H1 (cell line): ENCODE data around the gene CARD18. TPM values are rescaled to one million over a fixed set of nuclear protein-coding genes. Genes with fewer than 3 reads are reported as not detected.

ENCODE experiments used
- CTCF ChIA-PET: fragments of 300-600 bp; sonication (Branson Sonifier 250); formaldehyde crosslinking; loops from one replicate; lab custom pipeline; 2021; ENCODE audit not compliant: partially characterized antibody; lab: Charles Lee
- POLR2A ChIA-PET: fragments of 300-600 bp; sonication (Branson Sonifier 250); formaldehyde crosslinking; loops from one replicate; lab custom pipeline; 2021; ENCODE audit warnings: inconsistent platforms; ENCODE audit not compliant: partially characterized antibody; lab: Charles Lee
- DNase-seq, 2 experiments: peaks; one replicate each; pipeline versions ENCODE4 v3.0.0 to v3.0.0-alpha.2; 2010 to 2022; ENCODE audit warnings: low spot score in 2 of 2, low read depth in 1 of 2, mixed read lengths in 1 of 2
- FAIRE-seq: peaks from 2 replicates; lab custom pipeline; 2011; peaks lifted over from hg19 to GRCh38; lab: Jason Lieb, UNC
- H2AFZ ChIP-seq: 2 replicates; pipeline ENCODE4 v1.8.1; 2012; ENCODE audit warnings: low read length, inconsistent platforms
- H2AK5ac ChIP-seq: 2 replicates; pipeline ENCODE4 v1.6.1; 2013; ENCODE audit warnings: low read depth, low read length
- H2BK120ac ChIP-seq: replicated peaks from 2 replicates; pipeline ENCODE3; 2013; ENCODE audit warnings: low read depth, low read length, inconsistent platforms
- H2BK12ac ChIP-seq: 2 replicates; pipeline ENCODE4 v1.6.1; 2013; ENCODE audit warnings: low read depth, low read length
- H2BK15ac ChIP-seq: 2 replicates; pipeline ENCODE4 v1.6.1; 2013; ENCODE audit warnings: low read length
- H2BK20ac ChIP-seq: 2 replicates; pipeline ENCODE4 v1.6.1; 2013; ENCODE audit warnings: low read length
- H2BK5ac ChIP-seq: 2 replicates; pipeline ENCODE4 v1.6.1; 2013; ENCODE audit warnings: low read depth, low read length
- H3K14ac ChIP-seq: 2 replicates; pipeline ENCODE4 v1.6.1; 2013; ENCODE audit warnings: inconsistent platforms; ENCODE audit not compliant: insufficient read length
- H3K18ac ChIP-seq: 2 replicates; pipeline ENCODE4 v1.6.1; 2013; ENCODE audit warnings: low read length; ENCODE audit errors: extremely low read depth
- H3K23ac ChIP-seq: 2 replicates; pipeline ENCODE4 v1.6.1; 2013; ENCODE audit warnings: inconsistent platforms; ENCODE audit not compliant: insufficient read length
- H3K23me2 ChIP-seq: 2 replicates; pipeline ENCODE4 v1.6.1; 2013; ENCODE audit warnings: low read depth, low read length
- H3K27ac ChIP-seq: 2 replicates; pipeline ENCODE4 v1.6.1; 2011; ENCODE audit warnings: low read depth, low read length, inconsistent platforms
- H3K27me3 ChIP-seq, 4 experiments: replicated peaks in 1 of 4; 1 replicate in 1 of 4; 2 replicates in 3 of 4; pipeline versions ENCODE4 v1.6.1 to v1.8.1; 2011 to 2013; ENCODE audit warnings: low read length in 3 of 4, mild to moderate bottlenecking in 3 of 4, inconsistent platforms in 2 of 4, mixed read lengths in 2 of 4, moderate library complexity in 1 of 4; ENCODE audit not compliant: control insufficient read depth in 3 of 4, insufficient read depth in 3 of 4; ENCODE audit errors: extremely low read depth in 1 of 4
- H3K36me3 ChIP-seq, 4 experiments: 2 replicates each; pipeline versions ENCODE4 v1.6.1 to v1.8.1; 2011 to 2013; ENCODE audit warnings: mild to moderate bottlenecking in 4 of 4, low read length in 3 of 4, moderate library complexity in 2 of 4, control low read depth in 1 of 4, inconsistent platforms in 1 of 4; ENCODE audit not compliant: insufficient read depth in 4 of 4, control insufficient read depth in 2 of 4
- H3K4ac ChIP-seq: replicated peaks from 2 replicates; pipeline ENCODE3; 2013; ENCODE audit warnings: low read length, low read depth, mixed read lengths, inconsistent platforms; ENCODE audit not compliant: insufficient read length
- H3K4me1 ChIP-seq, 4 experiments: replicated peaks in 1 of 4; 1 replicate in 1 of 4; 2 replicates in 3 of 4; pipeline versions ENCODE4 v1.6.1 to v1.8.1; 2011 to 2013; ENCODE audit warnings: low read length in 3 of 4, inconsistent platforms in 2 of 4, mixed read lengths in 1 of 4; ENCODE audit not compliant: insufficient read depth in 4 of 4, control insufficient read depth in 3 of 4
- H3K4me2 ChIP-seq, 2 experiments: 2 replicates each; pipeline versions ENCODE4 v1.6.1 to v1.8.1; 2011 to 2013; ENCODE audit warnings: low read depth in 2 of 2, low read length in 2 of 2, control low read depth in 1 of 2, inconsistent platforms in 1 of 2, mild to moderate bottlenecking in 1 of 2; ENCODE audit not compliant: insufficient read depth in 1 of 2
- H3K4me3 ChIP-seq, 4 experiments: fragments of 200-600, 300-600 bp in 1 of 4; sonication (generic), shearing (Covaris generic), sonication (Bioruptor Twin) in 1 of 4; 2 replicates each; pipeline versions ENCODE4 v1.5.1 to v1.8.1; 2011 to 2016; ENCODE audit warnings: low read length in 4 of 4, low read depth in 3 of 4, control low read depth in 2 of 4, inconsistent platforms in 2 of 4, mild to moderate bottlenecking in 2 of 4, mixed read lengths in 1 of 4, moderate library complexity in 1 of 4; ENCODE audit not compliant: insufficient read depth in 2 of 4; ENCODE audit errors: extremely low read depth in 1 of 4
- H3K56ac ChIP-seq: replicated peaks from 2 replicates; pipeline ENCODE3; 2013; ENCODE audit warnings: low read depth, mild to moderate bottlenecking, mixed read lengths, low read length, inconsistent platforms; ENCODE audit not compliant: insufficient read length
- H3K79me1 ChIP-seq: 2 replicates; pipeline ENCODE4 v1.6.1; 2013; ENCODE audit warnings: low read depth, low read length, control low read depth
- H3K79me2 ChIP-seq, 2 experiments: 2 replicates each; pipeline versions ENCODE4 v1.6.1 to v1.8.1; 2012 to 2013; ENCODE audit warnings: low read length in 2 of 2, mild to moderate bottlenecking in 2 of 2, inconsistent platforms in 1 of 2; ENCODE audit not compliant: insufficient read depth in 2 of 2, control insufficient read depth in 1 of 2
- H3K9ac ChIP-seq, 4 experiments: replicated peaks in 1 of 4; 1 replicate in 1 of 4; 2 replicates in 3 of 4; pipeline versions ENCODE4 v1.6.1 to v1.8.1; 2011 to 2013; ENCODE audit warnings: low read depth in 3 of 4, low read length in 3 of 4, control low read depth in 2 of 4, mild to moderate bottlenecking in 2 of 4, moderate library complexity in 2 of 4, inconsistent platforms in 1 of 4; ENCODE audit errors: extremely low read depth in 1 of 4
- H3K9me3 ChIP-seq, 2 experiments: 2 replicates each; pipeline versions ENCODE4 v1.6.1 to v1.8.1; 2012 to 2013; ENCODE audit warnings: mild to moderate bottlenecking in 2 of 2, moderate library complexity in 2 of 2, control low read depth in 1 of 2, inconsistent platforms in 1 of 2, low read depth in 1 of 2, low read length in 1 of 2, mixed read lengths in 1 of 2; ENCODE audit not compliant: insufficient read depth in 2 of 2
- H4K20me1 ChIP-seq, 2 experiments: replicated peaks in 1 of 2; 2 replicates each; pipeline versions ENCODE3 to v1.8.1; 2011 to 2013; ENCODE audit warnings: inconsistent platforms in 2 of 2, low read length in 2 of 2, mild to moderate bottlenecking in 1 of 2; ENCODE audit not compliant: insufficient read depth in 2 of 2, control insufficient read depth in 1 of 2
- H4K5ac ChIP-seq: 2 replicates; pipeline ENCODE4 v1.6.1; 2013; ENCODE audit warnings: low read length, low read depth, mixed read lengths, inconsistent platforms; ENCODE audit not compliant: insufficient read length
- H4K8ac ChIP-seq: 2 replicates; pipeline ENCODE4 v1.8.0; 2013; ENCODE audit warnings: mild to moderate bottlenecking, moderate library complexity, low read length, inconsistent platforms; ENCODE audit not compliant: insufficient read depth; ENCODE audit errors: extremely low read depth
- H4K91ac ChIP-seq: replicated peaks from 2 replicates; pipeline ENCODE3; 2013; ENCODE audit warnings: low read length, mixed read lengths, inconsistent platforms; ENCODE audit not compliant: insufficient read length
- ASH2L ChIP-seq: fragments of 200-600, 300-600 bp; sonication (generic); IDR thresholded peaks from one replicate; pipeline ENCODE4 v1.7.1; 2017; ENCODE audit warnings: low read length
- ATF3 ChIP-seq: IDR thresholded peaks from 2 replicates; pipeline ENCODE4 v1.6.1; 2011; ENCODE audit warnings: low read depth, mild to moderate bottlenecking, low read length; ENCODE audit not compliant: insufficient read depth
- CEBPB ChIP-seq: IDR thresholded peaks from 2 replicates; pipeline ENCODE4 v1.6.1; 2012; ENCODE audit warnings: low read depth, low read length
- CREB1 ChIP-seq: IDR thresholded peaks from 2 replicates; pipeline ENCODE4 v1.6.1; 2012; ENCODE audit warnings: inconsistent platforms
- EZH2 ChIP-seq: fragments of 200-600 bp; sonication (generic); IDR thresholded peaks from 2 replicates; pipeline ENCODE4 v1.7.1; 2012; ENCODE audit warnings: low read depth, mild to moderate bottlenecking, moderate library complexity, low read length, inconsistent platforms; ENCODE audit not compliant: severe bottlenecking
- HDAC2 ChIP-seq, 2 experiments: fragments of 300-600 bp in 1 of 2; sonication (generic) in 1 of 2; IDR thresholded peaks; 2 replicates each; pipeline ENCODE4 v1.6.1; 2011 to 2012; ENCODE audit warnings: low read depth in 2 of 2, low read length in 2 of 2, mild to moderate bottlenecking in 2 of 2, moderate library complexity in 2 of 2, borderline replicate concordance in 1 of 2, inconsistent platforms in 1 of 2
- JUND ChIP-seq: IDR thresholded peaks from 2 replicates; pipeline ENCODE4 v1.6.1; 2011; ENCODE audit warnings: mild to moderate bottlenecking, improper control_type of control experiment, low read length
- NRF1 ChIP-seq: IDR thresholded peaks from 2 replicates; pipeline ENCODE4 v1.6.1; 2011; ENCODE audit warnings: mild to moderate bottlenecking, low read depth, low read length, improper control_type of control experiment
- PHF8 ChIP-seq: fragments of 200-600 bp; sonication (generic); conservative IDR thresholded peaks from 2 replicates; pipeline ENCODE4 v1.7.1; 2012; ENCODE audit warnings: low read depth, mild to moderate bottlenecking, inconsistent platforms, low read length, moderate library complexity
- RBBP5 ChIP-seq: IDR thresholded peaks from 2 replicates; pipeline ENCODE4 v1.7.1; 2012; ENCODE audit warnings: low read depth, mild to moderate bottlenecking, inconsistent platforms, low read length, moderate library complexity, borderline replicate concordance
- RNF2 ChIP-seq: fragments of 200-900, 300-1000 bp; sonication (generic); IDR thresholded peaks from 2 replicates; pipeline ENCODE4 v1.7.1; 2016; ENCODE audit warnings: borderline replicate concordance, low read depth, mild to moderate bottlenecking, antibody characterized with exemption, low read length; ENCODE audit not compliant: poor library complexity, severe bottlenecking; ENCODE audit errors: missing control alignments
- SIRT6 ChIP-seq: IDR thresholded peaks from one replicate; pipeline ENCODE4 v1.7.1; 2012; ENCODE audit warnings: low read length, inconsistent platforms
- SP2 ChIP-seq: IDR thresholded peaks from 2 replicates; pipeline ENCODE4 v1.6.1; 2012; ENCODE audit warnings: mild to moderate bottlenecking, low read length, inconsistent platforms
- YY1 ChIP-seq: IDR thresholded peaks from 2 replicates; pipeline ENCODE4 v1.6.1; 2011; ENCODE audit warnings: low read depth, mild to moderate bottlenecking, low read length
- WGBS, 2 experiments: shearing (Covaris generic) in 1 of 2; methylation state at CpG; one replicate each; pipeline versions ENCODE4 v1.1.6 to v1.1.7; 2013 to 2015; ENCODE audit warnings: low lambda C conversion rate in 2 of 2, mixed read lengths in 2 of 2, inconsistent platforms in 1 of 2, low coverage in 1 of 2, missing lambda C conversion rate in 1 of 2; ENCODE audit not compliant: insufficient replicate concordance in 2 of 2, insufficient coverage in 1 of 2, insufficient read length in 1 of 2; ENCODE audit errors: extremely low coverage in 1 of 2, missing lambda C conversion rate in 1 of 2; 5-methylcytosine and 5-hydroxymethylcytosine counted together
- polyA plus RNA-seq, 7 experiments: library from polyadenylated mRNA; depleted of rRNA in 3 of 7; stranded (reverse) in 5 of 7; unstranded in 2 of 7; fragments of >200 nt in 5 of 7; fragments of 200-250 nt in 2 of 7; gene quantifications; 1 replicate in 5 of 7; 2 replicates in 1 of 7; 4 replicates in 1 of 7; pipeline versions ENCODE4 v1.2.1 to v1.2.3, GENCODE V29; 2011 to 2013; ENCODE audit warnings: missing spikeins in 2 of 7, mixed read lengths in 2 of 7
- total RNA-seq: library from RNA; stranded (reverse); fragmentation: NEBNext Ultra II Directional; extraction: Animal tissue kit (Norgen Biotek cat#: 25700); gene quantifications from 2 replicates; pipeline ENCODE4 v1.2.1, GENCODE V29; 2021

The CARD18 gene
- total and polyA plus RNA-seq, 2 of the 8 experiments (the other 6 are each of a cell fraction or from before 2014, with no cell fraction given) = not detected

DNA sequence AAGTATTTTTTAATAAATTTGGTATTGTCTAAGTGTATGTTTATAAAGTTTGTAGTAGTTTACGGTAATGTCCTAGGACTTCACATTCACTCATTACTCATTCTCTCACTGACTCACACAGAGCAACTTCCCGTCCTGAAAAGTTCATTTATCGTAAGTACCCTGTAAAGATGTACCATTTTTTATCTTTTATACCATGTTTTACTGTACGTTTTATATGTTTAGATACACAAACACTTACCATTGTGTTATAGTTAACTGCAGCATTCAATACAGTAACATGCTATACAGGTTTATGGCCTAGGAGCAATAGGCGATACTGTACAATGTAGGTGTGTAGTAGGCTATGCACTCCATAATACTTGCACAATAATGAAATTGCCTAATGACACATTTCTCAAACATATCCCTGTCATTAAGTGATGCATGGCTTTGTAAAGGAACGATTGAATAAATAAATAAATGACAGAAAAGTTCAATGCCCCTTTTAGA, 12.5 kb upstream of the CARD18 start:
- H2BK5ac ChIP-seq = no peak overlapping the region
- no peak overlapping the region for H3K27ac ChIP-seq
- H3K9ac ChIP-seq = no peak overlapping the region
- no peak overlapping the region for H3K56ac ChIP-seq
- H4K5ac ChIP-seq = no peak overlapping the region
- H2BK120ac ChIP-seq = no peak overlapping the region
- no peaks in the 10 kb centered on the region for H3K27me3 ChIP-seq
- H2AK5ac ChIP-seq = no peak overlapping the region
- CTCF ChIA-PET = no interaction called here
- DNase-seq (no peak), FAIRE-seq (no peak)
- no peaks in the 10 kb centered on the region for H3K79me2 ChIP-seq
- no peak overlapping the region for H4K8ac ChIP-seq
- H2BK12ac ChIP-seq = no peak overlapping the region
- no peak overlapping the region for H2BK15ac ChIP-seq
- H3K79me1 ChIP-seq = no peaks in the 10 kb centered on the region
- H3K18ac ChIP-seq = no peak overlapping the region
- no peaks in the 10 kb centered on the region for H3K23me2 ChIP-seq
- no peak overlapping the region for H3K4me2 ChIP-seq
- POLR2A ChIA-PET = no interaction called here
- H3K4me1 ChIP-seq = 0 out of 7 replicates have a peak, but pooled peaks cover 0 to 5% (median 0%) of the 10 kb centered on the region in 4 experiments
- no peaks in the 10 kb centered on the region for H4K20me1 ChIP-seq
- WGBS, 2 experiments = 89% methylated on average over 6 of the region's 6 CpGs; no CpG with 5 or more reads in 1 of the 2 experiments
- H2AFZ ChIP-seq = no peak overlapping the region
- no peak overlapping the region for H2BK20ac ChIP-seq
- no peak overlapping the region for H3K4me3 ChIP-seq
- no peak overlapping the region for H4K91ac ChIP-seq
- no peak overlapping the region for H3K4ac ChIP-seq
- H3K9me3 ChIP-seq = no peaks in the 10 kb centered on the region
- no peak overlapping the region for H3K14ac ChIP-seq
- H3K23ac ChIP-seq = no peak overlapping the region
- H3K36me3 ChIP-seq = no peaks in the 10 kb centered on the region
- TF ChIP-seq SIRT6 (no peak), HDAC2 (IDR thresholded peaks at IDR 0.05; ENCODE audit: borderline replicate concordance in 1 of 2, low read depth in 2 of 2, low read length in 2 of 2) (no peak), ASH2L (no peak), SP2 (no peak), RBBP5 (no peak), ATF3 (no peak), EZH2 (no peak), PHF8 (no peak), CEBPB (no peak), CREB1 (no peak), YY1 (no peak), NRF1 (no peak), JUND (no peak), RNF2 (no peak)
